HepG2 (cell line): ENCODE measurements around the gene RNF40. TPM values are rescaled to one million over a fixed set of nuclear protein-coding genes. Genes with fewer than 3 reads are reported as not detected.
A peak's percentile ranks its signal among the peaks of the same experiment; 100 is the strongest.

Experiments used
- HOXA9 ChIP-seq: sonication (generic); formaldehyde crosslinking; IDR thresholded peaks from 2 replicates; pipeline ENCODE4 v1.8.1; 2022; ENCODE audit warnings: missing genetic modification reagents, mild to moderate bottlenecking, moderate library complexity, borderline replicate concordance
- IRF1 ChIP-seq: sonication (generic); formaldehyde crosslinking; IDR thresholded peaks from 2 replicates; pipeline ENCODE4 v1.4.0; 2020; ENCODE audit warnings: low read depth, mild to moderate bottlenecking, missing genetic modification reagents
- MAZ ChIP-seq, 2 experiments: sonication (generic) in 1 of 2; formaldehyde crosslinking in 1 of 2; IDR thresholded peaks; 2 replicates each; pipeline versions ENCODE4 v1.5.0 to v1.6.1; 2012 to 2020; ENCODE audit warnings: low read depth in 2 of 2, mild to moderate bottlenecking in 2 of 2, borderline replicate concordance in 1 of 2, improper control_type of control experiment in 1 of 2, low read length in 1 of 2, missing genetic modification reagents in 1 of 2, moderate library complexity in 1 of 2
- MLXIP ChIP-seq: sonication (generic); formaldehyde crosslinking; IDR thresholded peaks from 2 replicates; pipeline ENCODE4 v1.9.0; 2021; ENCODE audit warnings: missing genetic modification reagents, borderline replicate concordance
- NONO ChIP-seq, 2 experiments: fragments of 450-650 bp in 1 of 2; sonication (generic) in 1 of 2; formaldehyde crosslinking in 1 of 2; IDR thresholded peaks in 1 of 2; conservative IDR thresholded peaks in 1 of 2; 2 replicates each; pipeline versions ENCODE4 v1.6.1 to v1.8.0; 2017 to 2022; ENCODE audit warnings: mild to moderate bottlenecking in 1 of 2, missing genetic modification reagents in 1 of 2, moderate library complexity in 1 of 2
- REST ChIP-seq, 2 experiments: IDR thresholded peaks; 2 replicates each; pipeline ENCODE4 v1.6.1; 2011 to 2012; ENCODE audit warnings: low read length in 2 of 2, borderline replicate concordance in 1 of 2, low read depth in 1 of 2, mild to moderate bottlenecking in 1 of 2, moderate library complexity in 1 of 2
- SAFB2 ChIP-seq: sonication (generic); formaldehyde crosslinking; IDR thresholded peaks from 2 replicates; pipeline ENCODE4 v1.5.1; 2020; ENCODE audit warnings: missing genetic modification reagents, low read depth, mild to moderate bottlenecking, borderline replicate concordance
- SALL1 ChIP-seq: sonication (generic); formaldehyde crosslinking; IDR thresholded peaks from 2 replicates; pipeline ENCODE4 v1.8.0; 2022; ENCODE audit warnings: mild to moderate bottlenecking, missing genetic modification reagents
- SP4 ChIP-seq: sonication (generic); formaldehyde crosslinking; IDR thresholded peaks from 2 replicates; pipeline ENCODE4 v1.8.1; 2023; ENCODE audit warnings: mild to moderate bottlenecking, missing genetic modification reagents
- SRSF9 ChIP-seq: fragments of 200-400 bp; formaldehyde crosslinking; IDR thresholded peaks from 2 replicates; pipeline ENCODE4 v1.6.1; 2018; ENCODE audit warnings: borderline replicate concordance, mild to moderate bottlenecking, low read depth, low read length; ENCODE audit not compliant: insufficient read depth, poor library complexity, severe bottlenecking
- SRY ChIP-seq: sonication (generic); formaldehyde crosslinking; IDR thresholded peaks from 2 replicates; pipeline ENCODE4 v1.8.0; 2022; ENCODE audit warnings: mild to moderate bottlenecking, missing genetic modification reagents
- ZBTB42 ChIP-seq: sonication (generic); formaldehyde crosslinking; IDR thresholded peaks from 2 replicates; pipeline ENCODE4 v1.5.0; 2020; ENCODE audit warnings: mild to moderate bottlenecking, missing genetic modification reagents
- ZNF253 ChIP-seq: sonication (generic); formaldehyde crosslinking; IDR thresholded peaks from 2 replicates; pipeline ENCODE4 v1.8.0; 2022; ENCODE audit warnings: mild to moderate bottlenecking, missing genetic modification reagents, borderline replicate concordance
- ZNF350 ChIP-seq: sonication (generic); formaldehyde crosslinking; IDR thresholded peaks from 2 replicates; pipeline ENCODE4 v1.4.0; 2020; ENCODE audit warnings: mild to moderate bottlenecking, low read depth, missing genetic modification reagents, borderline replicate concordance
- polyA plus RNA-seq, 8 experiments: library from polyadenylated mRNA; depleted of rRNA in 3 of 8; stranded (reverse) in 7 of 8; unstranded in 1 of 8; fragments of >200 nt; fragmentation: Illumina TruSeq in 4 of 8; extraction: Trizol in 4 of 8; gene quantifications; 2 replicates each; pipeline versions ENCODE4 v1.2.1 to v1.2.3, GENCODE V29; 2011 to 2016; ENCODE audit warnings: low read depth in 4 of 8, missing spikeins in 1 of 8, mixed read lengths in 1 of 8; ENCODE audit not compliant: insufficient read depth in 1 of 8
- total RNA-seq, 5 experiments: library from RNA; depleted of rRNA; stranded (reverse); fragments of >200 nt; fragmentation: Illumina TruSeq; extraction: Trizol; gene quantifications; 2 replicates each; pipeline ENCODE4 v1.2.3, GENCODE V29; 2016; ENCODE audit warnings: low read depth in 1 of 5
- TF ChIP-seq, protein P1 (sequence below): IDR thresholded peaks from 2 replicates; pipeline ENCODE4 v1.6.1; 2016; ENCODE audit warnings: control low read depth
- TF ChIP-seq, protein P2 (sequence below): sonication (generic); formaldehyde crosslinking; IDR thresholded peaks from 2 replicates; pipeline ENCODE4 v1.8.1; 2023; ENCODE audit warnings: mild to moderate bottlenecking, missing genetic modification reagents, borderline replicate concordance

Gene RNF40
- total and polyA plus RNA-seq, 2 of the 13 experiments (the other 11 are each of a cell fraction or from before 2014, with no cell fraction given): 84.0 to 85.6 TPM

DNA sequence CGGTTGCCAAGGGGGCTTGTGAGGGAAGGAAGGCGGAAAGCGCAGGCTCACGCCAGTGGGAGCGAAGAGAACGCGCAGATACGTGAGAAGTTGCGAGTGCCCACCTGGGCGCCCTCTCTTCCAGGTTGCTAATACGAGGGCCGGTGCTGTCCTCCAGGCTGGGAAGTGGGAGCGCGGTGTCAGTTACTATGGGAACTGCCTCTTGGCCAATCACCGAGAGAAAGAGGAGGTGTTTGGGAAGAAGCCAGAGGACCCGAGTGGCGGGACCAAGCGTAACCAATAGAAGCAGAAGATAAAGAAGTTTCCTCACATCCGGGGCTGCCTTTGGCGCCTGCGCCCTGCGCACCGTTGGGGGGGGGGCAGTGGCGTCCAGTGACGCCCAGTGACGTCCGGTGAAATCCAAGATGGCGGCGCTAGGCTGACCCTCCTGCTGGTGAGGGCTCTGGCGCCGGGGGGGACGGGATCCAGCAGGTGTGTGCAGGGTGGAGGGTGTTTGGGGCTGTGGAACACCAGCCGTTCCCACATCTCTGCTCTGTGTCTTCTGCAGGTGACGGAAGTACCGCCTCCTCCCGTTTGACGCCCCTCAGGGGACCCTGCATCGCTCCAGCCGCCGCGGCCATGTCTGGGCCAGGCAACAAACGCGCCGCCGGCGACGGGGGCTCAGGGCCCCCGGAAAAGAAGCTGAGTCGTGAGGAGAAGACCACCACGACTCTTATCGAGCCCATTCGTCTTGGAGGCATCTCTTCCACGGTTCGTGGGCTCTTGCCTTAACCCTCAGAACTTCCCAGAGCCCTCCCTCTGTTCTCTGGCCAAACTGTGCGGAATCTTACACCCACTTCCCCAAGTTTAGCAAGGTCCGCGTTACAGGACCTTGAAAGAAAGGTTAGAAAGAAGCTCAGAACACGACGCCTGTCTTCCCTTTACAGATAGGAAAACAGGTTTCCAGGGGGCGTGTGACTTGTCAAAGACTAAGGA lies at the start of gene RNF40, which contains the start of gene CFAP119 (continued):
- TF ChIP-seq REST (IDR thresholded peaks at IDR 0.05; ENCODE audit: borderline replicate concordance in 1 of 2, low read depth in 1 of 2, low read length in 2 of 2) (no peak), SALL1 (CRISPR knock-in tag) (peak; percentile 56), IRF1 (CRISPR knock-in tag) (no peak), ZNF253 (peak; percentile 6; the same call in 1 of the 2 replicates), HOXA9 (CRISPR knock-in tag) (no peak), ZNF350 (CRISPR knock-in tag) (peak; percentile 76), SP4 (CRISPR knock-in tag) (peak; percentile 87), MLXIP (no peak), ZBTB42 (peak; percentile 8; the same call in 1 of the 2 replicates), SRSF9 (no peak), SRY (CRISPR knock-in tag) (peak; percentile 86), SAFB2 (CRISPR knock-in tag) (peak; percentile 79; the same call in 1 of the 2 replicates), NONO (IDR thresholded peaks at IDR 0.05) (no peak), NONO (CRISPR knock-in tag; conservative IDR thresholded peaks at IDR 0.05) (peak; percentile 45; the same call in 1 of the 2 replicates), MAZ (IDR thresholded peaks at IDR 0.05; ENCODE audit: borderline replicate concordance, low read depth, low read length) (0 out of 2 replicates have a peak, but pooled peaks have one; percentile 49), MAZ (CRISPR knock-in tag; IDR thresholded peaks at IDR 0.05; ENCODE audit: low read depth) (0 out of 2 replicates have a peak, but pooled peaks have one; percentile 57)
- TF ChIP-seq, protein P1, sequence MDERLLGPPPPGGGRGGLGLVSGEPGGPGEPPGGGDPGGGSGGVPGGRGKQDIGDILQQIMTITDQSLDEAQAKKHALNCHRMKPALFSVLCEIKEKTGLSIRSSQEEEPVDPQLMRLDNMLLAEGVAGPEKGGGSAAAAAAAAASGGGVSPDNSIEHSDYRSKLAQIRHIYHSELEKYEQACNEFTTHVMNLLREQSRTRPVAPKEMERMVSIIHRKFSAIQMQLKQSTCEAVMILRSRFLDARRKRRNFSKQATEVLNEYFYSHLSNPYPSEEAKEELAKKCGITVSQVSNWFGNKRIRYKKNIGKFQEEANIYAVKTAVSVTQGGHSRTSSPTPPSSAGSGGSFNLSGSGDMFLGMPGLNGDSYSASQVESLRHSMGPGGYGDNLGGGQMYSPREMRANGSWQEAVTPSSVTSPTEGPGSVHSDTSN (CRISPR knock-in tag): no peak
- TF ChIP-seq, protein P2, sequence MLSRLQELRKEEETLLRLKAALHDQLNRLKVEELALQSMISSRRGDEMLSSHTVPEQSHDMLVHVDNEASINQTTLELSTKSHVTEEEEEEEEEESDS (CRISPR knock-in tag): peak; percentile 85; the same call in 1 of the 2 replicates
